Measurements from ENCODE around the gene CDC42BPA.

DNA sequence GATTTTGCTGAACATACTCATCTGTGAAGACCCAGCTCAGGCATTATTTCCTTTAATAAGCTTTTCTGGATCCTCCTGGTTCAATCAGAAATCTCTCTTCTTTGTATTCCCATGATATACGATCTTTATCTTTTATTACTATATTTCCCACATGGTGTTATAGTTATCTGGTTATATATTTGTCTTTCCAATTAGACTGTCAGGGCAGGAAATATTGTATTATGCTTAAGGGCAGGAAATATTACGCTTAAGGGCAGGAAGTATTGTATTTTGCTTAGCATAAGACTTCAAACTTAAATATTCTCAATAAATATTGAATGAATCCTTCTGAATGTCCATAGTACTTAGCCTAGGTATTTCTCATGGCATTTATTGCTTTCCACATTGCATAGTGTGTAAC, 256.0 kb downstream of the CDC42BPA start:
- TF ChIP-seq E2F1 (CRISPR knock-in tag; IDR thresholded peaks at IDR 0.05) (no peak), ERF (CRISPR knock-in tag; IDR thresholded peaks at IDR 0.05) (no peak), CREB1 (IDR thresholded peaks at IDR 0.05) (no peak), CREB1 (CRISPR knock-in tag; IDR thresholded peaks at IDR 0.05) (no peak)
